HG02642 (cell line): Measurements from ENCODE around the gene ETV7.
"Not testable (repeated sequence)": the region's sequence is repeated elsewhere in the genome, so short reads cannot be mapped to it uniquely, and the experiment has no call there.

Source experiments
- ATAC-seq: cut with Tn5 transposase; IDR thresholded peaks from one replicate; pipeline ENCODE4 v1.9.1; 2021; ENCODE audit warnings: mild to moderate bottlenecking; ENCODE audit not compliant: unreplicated experiment, poor library complexity

ETV7 gene

DNA sequence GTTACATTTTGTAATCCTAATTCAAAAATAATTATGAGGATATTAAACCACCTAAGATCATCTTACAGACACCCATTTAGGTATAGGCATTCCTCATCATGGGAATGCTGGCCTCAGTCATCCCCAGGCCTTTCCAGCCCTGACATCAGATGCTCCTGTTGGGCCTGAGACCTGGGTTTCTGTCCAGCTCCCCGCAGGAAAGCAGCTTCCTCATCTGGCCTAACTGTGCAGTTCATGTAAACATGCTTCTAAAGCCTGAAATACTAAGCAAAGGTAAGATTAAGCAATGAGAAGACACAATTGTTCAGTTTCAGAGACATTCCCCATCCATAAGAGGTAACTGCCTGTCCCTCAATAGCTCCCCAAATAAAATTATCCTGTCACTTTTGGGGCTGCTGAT is 19.0 kb downstream of the ETV7 start:
- ATAC-seq: no peak

- no peak for ATAC-seq
These were observed 19.7 kb downstream of the ETV7 start for GRCh38 chr6:36367743-36368142.

DNA sequence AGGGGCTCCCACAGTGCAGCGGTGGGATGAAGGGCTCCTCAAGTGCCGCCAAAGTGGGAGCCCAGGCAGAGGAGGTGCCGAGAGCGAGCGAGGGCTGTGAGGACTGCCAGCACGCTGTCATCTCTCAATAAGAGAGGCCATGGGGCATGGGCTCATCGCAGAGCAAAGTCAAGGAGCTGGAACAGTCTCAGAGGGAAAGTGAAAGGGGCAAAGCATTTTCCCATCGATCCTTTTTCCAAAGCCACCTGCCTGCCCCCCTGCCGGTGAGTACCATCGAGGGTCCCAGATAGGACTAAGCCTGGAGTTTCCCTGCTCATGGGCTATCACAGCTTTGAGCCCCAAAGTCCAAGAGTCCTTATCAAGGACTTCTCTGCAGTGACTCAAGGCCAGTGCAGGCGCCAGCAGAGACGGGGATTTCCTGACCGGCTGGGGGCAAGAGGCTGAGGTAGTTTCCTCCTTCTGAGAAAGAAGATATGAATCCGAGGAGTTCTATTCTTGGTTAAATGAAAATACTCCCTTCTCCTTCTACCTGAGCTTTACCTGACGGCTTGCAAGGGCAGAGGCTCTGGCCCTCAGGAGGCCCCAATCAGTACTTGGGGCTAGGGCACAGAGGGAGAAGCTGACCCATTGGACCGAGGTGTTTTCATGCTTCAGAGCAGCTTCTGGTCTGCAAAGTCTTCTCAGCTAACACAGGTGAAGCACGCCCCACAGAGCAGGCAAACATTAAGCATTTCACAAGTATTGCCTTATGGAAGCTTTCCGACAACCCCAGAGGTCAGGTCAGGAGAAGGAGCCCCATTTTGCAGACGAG is 22.6 kb downstream of the ETV7 start:
- peak; percentile 53 for ATAC-seq

DNA sequence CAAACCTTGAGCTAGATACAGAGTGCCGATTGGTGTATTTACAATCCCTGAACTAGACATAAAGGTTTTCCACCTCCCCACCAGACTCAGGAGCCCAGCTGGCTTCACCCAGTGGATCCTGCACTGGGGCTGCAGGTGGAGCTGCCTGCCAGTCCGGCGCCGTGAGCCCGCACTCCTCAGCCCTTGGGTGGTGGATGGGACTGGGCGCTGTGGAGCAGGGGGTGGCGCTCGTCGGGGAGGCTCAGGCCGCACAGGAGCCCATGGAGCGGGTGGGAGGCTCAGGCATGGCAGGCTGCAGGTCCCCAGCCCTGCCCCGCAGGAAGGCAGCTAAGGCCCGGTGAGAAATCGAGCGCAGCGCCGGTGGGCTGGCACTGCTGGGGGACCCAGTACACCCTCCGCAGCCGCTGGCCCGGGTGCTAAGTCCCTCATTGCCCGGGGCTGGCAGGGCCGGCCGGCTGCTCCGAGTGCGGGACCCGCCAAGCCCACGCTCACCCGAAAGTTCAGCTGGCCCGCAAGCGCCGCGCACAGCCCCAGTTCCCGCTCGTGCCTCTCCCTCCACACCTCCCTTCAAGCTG is 23.3 kb downstream of the ETV7 start:
- not testable (repeated sequence) for ATAC-seq

GRCh38 chr6:36363371-36363752 is 24.1 kb downstream of the ETV7 start:
- ATAC-seq: not testable (repeated sequence)

DNA sequence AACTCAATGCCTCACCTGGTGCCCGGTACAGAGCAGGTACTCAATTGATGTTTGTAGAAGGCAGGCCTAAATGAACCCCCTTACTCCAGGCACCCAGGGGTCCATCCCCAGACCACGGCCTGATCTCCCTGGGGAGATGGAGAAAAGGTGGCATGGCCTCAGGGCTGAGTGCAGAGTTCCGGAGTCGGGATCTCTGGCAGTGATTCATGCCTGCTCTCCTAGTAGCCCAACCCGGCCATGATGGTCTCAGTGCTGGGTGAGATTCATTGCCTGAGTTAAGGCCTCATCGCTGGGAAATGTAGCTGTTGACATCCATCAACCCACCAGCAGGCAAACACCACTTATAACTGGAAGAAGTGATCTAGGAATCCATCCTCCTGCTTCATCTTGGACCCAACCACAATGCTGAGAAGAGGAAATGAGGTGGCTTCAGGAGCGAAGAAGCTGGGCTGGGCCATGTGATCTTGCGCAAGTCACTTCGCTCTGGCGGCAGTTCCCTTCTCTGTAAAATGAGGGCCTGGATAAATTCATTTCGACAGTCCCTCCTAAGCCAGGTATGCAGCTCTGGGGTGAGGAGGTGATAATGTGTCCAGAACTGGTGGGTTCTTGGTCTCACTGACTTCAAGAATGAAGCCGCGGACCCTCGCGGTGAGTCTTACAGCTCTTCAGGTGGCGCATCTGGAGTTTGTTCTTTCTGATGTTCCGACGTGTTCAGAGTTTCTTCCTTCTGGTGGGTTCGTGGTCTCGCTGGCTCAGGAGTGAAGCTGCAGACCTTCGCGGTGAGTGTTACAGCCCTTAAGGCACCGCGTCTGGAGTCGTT is 24.7 kb downstream of the ETV7 start:
- ATAC-seq: no peak

- ATAC-seq: no peak
These were observed 26.4 kb downstream of the ETV7 start for GRCh38 chr6:36361071-36361470.

DNA sequence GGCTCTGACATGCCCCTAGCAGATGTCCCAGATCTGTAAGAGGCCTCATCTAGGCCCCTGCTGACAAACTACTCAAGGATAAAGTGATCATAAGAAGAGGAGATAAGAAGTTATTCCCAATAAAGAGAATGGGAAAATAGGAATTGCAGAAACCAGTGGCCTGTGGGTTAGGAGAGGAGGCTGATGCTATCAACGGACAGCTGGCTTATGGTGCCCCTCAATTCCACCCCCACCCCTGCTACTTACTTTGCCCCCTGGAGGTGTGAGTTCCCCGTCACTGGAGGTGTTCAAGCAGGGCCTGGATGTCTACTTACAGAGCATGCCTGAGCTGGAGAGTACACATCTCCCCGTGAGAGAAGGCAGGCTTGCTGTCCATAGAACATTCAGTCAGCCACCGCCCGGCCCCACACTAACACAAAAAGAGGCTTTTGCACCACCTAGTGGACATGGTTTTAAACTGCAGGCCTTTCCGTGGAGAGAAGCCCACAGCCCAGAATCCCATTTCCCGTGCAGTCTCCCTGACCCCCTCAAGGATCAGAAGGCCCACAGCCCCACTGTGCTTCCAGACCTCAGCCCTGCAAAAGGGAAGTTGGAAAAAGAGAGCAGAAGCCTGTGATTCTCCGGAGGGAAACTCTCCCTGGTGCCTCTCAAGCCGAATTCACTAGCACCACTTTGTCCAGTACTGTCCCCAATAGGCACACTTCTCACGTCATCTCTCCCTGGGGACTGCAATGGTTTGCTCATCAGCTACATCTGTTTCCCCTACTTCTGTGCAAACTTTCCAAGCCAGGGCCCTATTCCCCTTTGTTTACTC is 27.0 kb downstream of the ETV7 start:
- ATAC-seq: peak; percentile 57

DNA sequence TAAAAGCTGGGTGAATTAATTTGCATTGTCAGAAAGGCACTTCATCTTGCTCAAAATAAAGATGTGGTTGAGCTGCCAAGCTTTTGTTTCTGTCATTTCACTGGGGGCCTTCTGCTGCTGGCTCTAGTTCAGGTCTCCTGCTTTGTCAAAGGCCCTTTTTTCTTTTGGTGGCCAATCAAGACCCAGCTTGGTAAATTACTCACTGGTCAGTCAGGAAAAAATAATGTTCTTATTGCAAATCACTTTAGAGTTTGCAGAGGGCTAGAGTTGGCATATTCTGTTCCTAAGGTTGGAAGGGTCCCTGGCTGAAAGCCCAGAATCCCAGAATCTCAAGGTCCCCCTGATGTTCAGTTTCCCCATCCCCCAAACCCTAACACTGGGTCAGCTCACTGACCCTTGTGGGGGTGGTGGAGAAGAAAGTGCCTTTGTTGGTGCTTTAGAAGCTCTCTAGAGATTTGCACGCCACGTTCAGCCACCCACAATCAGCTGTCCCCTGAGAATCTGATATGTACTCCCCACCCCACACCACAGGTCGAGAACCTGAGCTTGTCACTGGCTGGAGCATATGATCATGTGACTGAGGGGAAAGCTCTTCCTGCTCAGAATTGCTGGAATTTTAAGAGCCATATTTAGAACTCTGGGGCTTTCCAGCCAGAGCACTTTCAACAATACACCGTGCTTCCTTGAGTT is 29.1 kb downstream of the ETV7 start:
- ATAC-seq: no peak

DNA sequence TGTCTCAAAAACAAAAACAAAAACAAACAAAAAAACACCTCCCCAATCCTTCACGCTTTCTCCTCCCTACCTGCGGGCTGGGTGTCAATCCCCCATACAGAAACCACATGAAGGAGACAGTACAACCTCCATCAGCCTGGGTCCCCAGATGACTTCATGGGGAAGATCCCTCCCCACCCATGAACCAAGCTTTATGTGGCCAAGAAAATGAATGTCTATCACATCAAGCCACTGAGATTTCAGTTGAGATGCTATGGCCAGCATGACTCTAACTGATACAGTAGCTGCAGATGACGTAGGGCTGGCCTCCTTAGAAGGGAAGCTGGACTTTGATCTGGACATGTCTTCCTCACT is 29.6 kb downstream of the ETV7 start:
- ATAC-seq: no peak

- ATAC-seq: no peak
These were observed 31.6 kb downstream of the ETV7 start for GRCh38 chr6:36355819-36356218.

- no peak for ATAC-seq
These were observed 34.0 kb downstream of the ETV7 start for GRCh38 chr6:36353411-36353915.

GRCh38 chr6:36352477-36353157 is 34.9 kb downstream of the ETV7 start:
- no peak for ATAC-seq

DNA sequence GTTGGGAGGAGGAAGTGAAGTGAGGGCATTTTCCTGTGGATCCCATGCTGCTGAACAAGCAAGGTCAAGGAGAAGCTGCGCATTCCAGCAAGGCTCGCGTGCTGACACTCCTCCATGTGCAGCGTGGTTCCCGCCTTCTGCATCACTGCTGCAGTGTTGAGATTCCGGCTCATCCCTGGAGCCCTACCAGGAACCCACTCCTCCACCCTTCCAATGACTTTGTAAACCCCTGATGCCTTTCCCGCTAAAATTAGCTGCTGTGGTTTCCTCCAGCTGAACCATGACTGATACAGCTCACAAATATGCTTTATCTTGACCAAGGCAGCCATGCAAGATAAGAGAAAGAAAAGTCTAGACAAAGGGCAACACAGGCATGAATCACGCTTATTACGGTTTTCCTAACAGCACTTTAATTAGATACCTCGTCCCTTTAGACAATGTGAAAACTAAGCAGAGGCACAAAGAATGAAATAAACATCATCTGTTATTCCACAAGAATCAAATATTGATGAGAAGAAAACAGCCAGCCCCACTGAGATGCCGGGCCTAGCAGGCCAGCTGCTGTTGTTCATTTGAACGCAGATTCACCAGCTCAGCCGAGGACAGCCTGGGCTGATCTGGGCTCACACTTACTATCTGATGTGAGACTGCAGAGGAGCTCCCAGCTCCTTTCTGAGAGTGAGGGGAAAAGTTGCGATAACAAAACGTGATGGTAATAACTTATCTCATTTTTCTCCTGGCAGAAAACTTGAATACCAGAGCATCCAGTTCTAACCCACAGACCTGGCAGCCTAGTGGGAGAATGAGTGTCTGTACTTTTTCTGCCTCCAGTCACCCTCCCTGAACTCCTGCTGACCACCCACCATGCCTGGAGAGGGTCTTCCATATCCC is 36.5 kb downstream of the ETV7 start:
- no peak for ATAC-seq

DNA sequence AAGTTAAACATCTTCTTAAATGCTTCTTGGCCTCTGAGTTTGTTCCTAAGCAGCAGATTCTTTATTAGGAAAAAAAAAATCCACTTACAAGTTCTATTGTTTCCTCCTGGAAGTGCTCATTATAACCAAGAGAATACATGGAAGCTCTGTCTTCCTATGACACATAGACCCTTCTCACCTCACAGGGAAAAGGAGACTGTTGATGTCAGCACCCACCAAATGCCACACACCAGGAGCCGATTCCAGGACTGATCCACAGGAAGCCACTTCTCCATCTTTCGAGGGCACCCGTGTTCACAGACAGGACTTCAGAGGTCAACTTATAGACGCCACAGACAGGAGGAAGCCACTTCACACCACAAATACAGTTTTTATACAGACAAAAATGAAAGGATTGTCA is 37.4 kb downstream of the ETV7 start:
- no peak for ATAC-seq

DNA sequence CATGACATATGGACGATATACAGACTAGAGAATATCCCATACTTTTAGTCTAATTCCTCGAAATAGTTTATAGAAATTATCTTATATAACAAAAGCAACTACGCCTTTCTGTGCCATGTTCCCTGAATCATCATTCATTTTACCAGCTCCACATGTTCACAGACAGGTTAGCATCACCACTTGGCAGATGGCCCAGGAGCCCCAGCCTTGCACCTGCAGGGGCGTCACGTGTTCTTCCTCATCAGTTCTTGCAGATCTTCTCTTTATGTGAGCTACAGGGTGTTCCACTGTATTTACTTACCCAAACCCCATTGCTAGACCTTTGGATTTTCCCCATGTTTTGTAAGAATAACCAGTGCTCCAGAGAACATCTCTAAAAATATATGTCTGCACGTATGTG is 38.2 kb downstream of the ETV7 start:
- ATAC-seq: no peak

DNA sequence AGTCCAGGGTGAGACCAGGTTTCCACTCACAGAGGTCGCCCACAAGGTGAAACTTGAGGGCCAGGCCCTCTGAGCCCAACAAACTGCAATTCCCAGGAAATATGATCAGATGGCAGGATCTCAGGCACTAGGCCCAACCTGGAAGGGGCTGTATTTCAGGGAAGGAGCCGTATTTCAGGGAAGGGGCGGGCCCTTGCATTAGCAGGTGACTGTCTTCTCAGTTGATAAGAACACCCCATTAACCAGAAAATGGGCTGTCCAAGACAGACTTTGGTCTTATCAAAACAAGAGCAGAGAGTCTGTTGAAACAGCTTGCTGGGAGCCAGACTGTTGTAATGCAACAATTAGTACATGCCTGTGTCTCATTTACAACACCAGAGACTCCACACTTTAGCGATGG is 39.8 kb downstream of the ETV7 start:
- ATAC-seq: no peak
